HepG2 (cell line): ENCODE results near the gene SLC35D2. TPM values are rescaled to one million over a fixed set of nuclear protein-coding genes. Genes with fewer than 3 reads are reported as not detected.

ENCODE experiments used
- HNRNPUL1 ChIP-seq: fragments of 200-400 bp; formaldehyde crosslinking; IDR thresholded peaks from 2 replicates; pipeline ENCODE4 v1.6.1; 2017; ENCODE audit warnings: low read depth, mild to moderate bottlenecking, low read length, moderate library complexity
- POLR2AphosphoS5 ChIP-seq: IDR thresholded peaks from 2 replicates; pipeline ENCODE4 v1.6.1; 2012; ENCODE audit warnings: low read depth, low read length
- PRDM10 ChIP-seq: sonication (generic); formaldehyde crosslinking; IDR thresholded peaks from 2 replicates; pipeline ENCODE4 v1.4.0; 2020; ENCODE audit warnings: low read depth, missing genetic modification reagents
- ZHX2 ChIP-seq, 2 experiments: sonication (generic) in 1 of 2; formaldehyde crosslinking in 1 of 2; IDR thresholded peaks; 2 replicates each; pipeline versions ENCODE4 v1.6.1 to v1.9.0; 2014 to 2022; ENCODE audit warnings: antibody characterized with exemption in 1 of 2, borderline replicate concordance in 1 of 2, inconsistent platforms in 1 of 2, low read depth in 1 of 2, missing genetic modification reagents in 1 of 2
- polyA plus RNA-seq, 8 experiments: library from polyadenylated mRNA; depleted of rRNA in 3 of 8; stranded (reverse) in 7 of 8; unstranded in 1 of 8; fragments of >200 nt; fragmentation: Illumina TruSeq in 4 of 8; extraction: Trizol in 4 of 8; gene quantifications; 2 replicates each; pipeline versions ENCODE4 v1.2.1 to v1.2.3, GENCODE V29; 2011 to 2016; ENCODE audit warnings: low read depth in 4 of 8, missing spikeins in 1 of 8, mixed read lengths in 1 of 8; ENCODE audit not compliant: insufficient read depth in 1 of 8
- total RNA-seq, 5 experiments: library from RNA; depleted of rRNA; stranded (reverse); fragments of >200 nt; fragmentation: Illumina TruSeq; extraction: Trizol; gene quantifications; 2 replicates each; pipeline ENCODE4 v1.2.3, GENCODE V29; 2016; ENCODE audit warnings: low read depth in 1 of 5
- TF ChIP-seq, protein P1 (sequence below): sonication (generic); formaldehyde crosslinking; IDR thresholded peaks from 2 replicates; pipeline ENCODE4 v1.5.0; 2020; ENCODE audit warnings: mild to moderate bottlenecking, missing genetic modification reagents, borderline replicate concordance
- TF ChIP-seq, protein P2 (sequence below): sonication (generic); formaldehyde crosslinking; IDR thresholded peaks from 2 replicates; pipeline ENCODE4 v1.8.1; 2022; ENCODE audit warnings: mild to moderate bottlenecking, missing genetic modification reagents

The SLC35D2 gene
- total and polyA plus RNA-seq, 2 of the 13 experiments (the other 11 are each of a cell fraction or from before 2014, with no cell fraction given): 96.2 to 103 TPM

DNA sequence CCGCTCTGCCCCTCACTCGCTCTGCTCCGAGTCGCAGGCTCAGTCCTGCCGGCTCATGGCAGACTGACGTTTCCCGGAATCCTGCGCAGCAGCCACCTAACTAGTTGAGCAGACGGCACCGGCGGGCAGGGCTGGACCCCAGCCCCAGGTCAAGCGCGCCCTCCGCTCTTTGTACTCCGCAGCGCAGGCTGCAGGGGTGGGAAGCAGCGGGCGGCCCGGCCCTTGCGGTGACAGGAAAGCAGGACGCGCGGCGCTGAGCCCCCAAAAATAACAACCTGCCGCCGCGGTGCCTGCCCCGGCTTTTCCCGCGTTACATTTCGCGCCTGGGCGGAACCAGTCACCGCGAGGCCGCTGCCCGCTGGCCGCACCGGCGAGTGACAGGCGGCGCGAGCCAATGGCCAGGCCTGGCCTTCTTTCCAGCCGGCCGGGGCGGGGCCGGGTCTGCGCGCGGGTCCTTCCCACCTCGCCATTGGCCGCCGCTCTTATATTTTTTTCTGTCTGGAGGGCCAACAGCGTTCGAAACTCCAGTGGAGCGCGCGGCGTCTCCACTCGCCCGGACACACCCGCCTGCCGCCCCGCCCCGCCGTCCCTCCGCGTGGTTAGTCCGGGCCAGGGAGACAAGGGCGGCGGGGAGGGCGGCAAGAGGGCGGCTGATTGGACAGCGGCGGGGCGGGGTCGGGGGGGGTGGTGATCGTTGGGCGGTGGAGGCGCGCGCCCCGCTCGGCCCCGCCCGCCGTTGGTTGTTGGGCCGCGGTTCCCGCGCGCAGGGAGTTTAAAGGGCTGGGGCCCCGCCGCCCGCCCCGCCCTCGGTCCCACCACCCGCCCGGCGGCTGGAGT, 34.8 kb upstream of the SLC35D2 start, which contains the start of gene ZNF367 (continued):
- TF ChIP-seq PRDM10 (no peak), HNRNPUL1 (no peak), POLR2AphosphoS5 (0 out of 2 replicates have a peak, but pooled peaks have one; percentile 26), ZHX2 (IDR thresholded peaks at IDR 0.05; ENCODE audit: low read depth) (no peak), ZHX2 (CRISPR knock-in tag; IDR thresholded peaks at IDR 0.05; ENCODE audit: borderline replicate concordance) (0 out of 2 replicates have a peak, but pooled peaks have one; percentile 45)
- TF ChIP-seq, protein P1, sequence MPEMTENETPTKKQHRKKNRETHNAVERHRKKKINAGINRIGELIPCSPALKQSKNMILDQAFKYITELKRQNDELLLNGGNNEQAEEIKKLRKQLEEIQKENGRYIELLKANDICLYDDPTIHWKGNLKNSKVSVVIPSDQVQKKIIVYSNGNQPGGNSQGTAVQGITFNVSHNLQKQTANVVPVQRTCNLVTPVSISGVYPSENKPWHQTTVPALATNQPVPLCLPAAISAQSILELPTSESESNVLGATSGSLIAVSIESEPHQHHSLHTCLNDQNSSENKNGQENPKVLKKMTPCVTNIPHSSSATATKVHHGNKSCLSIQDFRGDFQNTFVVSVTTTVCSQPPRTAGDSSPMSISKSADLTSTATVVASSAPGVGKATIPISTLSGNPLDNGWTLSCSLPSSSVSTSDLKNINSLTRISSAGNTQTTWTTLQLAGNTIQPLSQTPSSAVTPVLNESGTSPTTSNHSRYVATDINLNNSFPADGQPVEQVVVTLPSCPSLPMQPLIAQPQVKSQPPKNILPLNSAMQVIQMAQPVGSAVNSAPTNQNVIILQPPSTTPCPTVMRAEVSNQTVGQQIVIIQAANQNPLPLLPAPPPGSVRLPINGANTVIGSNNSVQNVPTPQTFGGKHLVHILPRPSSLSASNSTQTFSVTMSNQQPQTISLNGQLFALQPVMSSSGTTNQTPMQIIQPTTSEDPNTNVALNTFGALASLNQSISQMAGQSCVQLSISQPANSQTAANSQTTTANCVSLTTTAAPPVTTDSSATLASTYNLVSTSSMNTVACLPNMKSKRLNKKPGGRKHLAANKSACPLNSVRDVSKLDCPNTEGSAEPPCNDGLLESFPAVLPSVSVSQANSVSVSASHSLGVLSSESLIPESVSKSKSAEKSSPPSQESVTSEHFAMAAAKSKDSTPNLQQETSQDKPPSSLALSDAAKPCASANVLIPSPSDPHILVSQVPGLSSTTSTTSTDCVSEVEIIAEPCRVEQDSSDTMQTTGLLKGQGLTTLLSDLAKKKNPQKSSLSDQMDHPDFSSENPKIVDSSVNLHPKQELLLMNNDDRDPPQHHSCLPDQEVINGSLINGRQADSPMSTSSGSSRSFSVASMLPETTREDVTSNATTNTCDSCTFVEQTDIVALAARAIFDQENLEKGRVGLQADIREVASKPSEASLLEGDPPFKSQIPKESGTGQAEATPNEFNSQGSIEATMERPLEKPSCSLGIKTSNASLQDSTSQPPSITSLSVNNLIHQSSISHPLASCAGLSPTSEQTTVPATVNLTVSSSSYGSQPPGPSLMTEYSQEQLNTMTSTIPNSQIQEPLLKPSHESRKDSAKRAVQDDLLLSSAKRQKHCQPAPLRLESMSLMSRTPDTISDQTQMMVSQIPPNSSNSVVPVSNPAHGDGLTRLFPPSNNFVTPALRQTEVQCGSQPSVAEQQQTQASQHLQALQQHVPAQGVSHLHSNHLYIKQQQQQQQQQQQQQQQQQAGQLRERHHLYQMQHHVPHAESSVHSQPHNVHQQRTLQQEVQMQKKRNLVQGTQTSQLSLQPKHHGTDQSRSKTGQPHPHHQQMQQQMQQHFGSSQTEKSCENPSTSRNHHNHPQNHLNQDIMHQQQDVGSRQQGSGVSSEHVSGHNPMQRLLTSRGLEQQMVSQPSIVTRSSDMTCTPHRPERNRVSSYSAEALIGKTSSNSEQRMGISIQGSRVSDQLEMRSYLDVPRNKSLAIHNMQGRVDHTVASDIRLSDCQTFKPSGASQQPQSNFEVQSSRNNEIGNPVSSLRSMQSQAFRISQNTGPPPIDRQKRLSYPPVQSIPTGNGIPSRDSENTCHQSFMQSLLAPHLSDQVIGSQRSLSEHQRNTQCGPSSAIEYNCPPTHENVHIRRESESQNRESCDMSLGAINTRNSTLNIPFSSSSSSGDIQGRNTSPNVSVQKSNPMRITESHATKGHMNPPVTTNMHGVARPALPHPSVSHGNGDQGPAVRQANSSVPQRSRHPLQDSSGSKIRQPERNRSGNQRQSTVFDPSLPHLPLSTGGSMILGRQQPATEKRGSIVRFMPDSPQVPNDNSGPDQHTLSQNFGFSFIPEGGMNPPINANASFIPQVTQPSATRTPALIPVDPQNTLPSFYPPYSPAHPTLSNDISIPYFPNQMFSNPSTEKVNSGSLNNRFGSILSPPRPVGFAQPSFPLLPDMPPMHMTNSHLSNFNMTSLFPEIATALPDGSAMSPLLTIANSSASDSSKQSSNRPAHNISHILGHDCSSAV: no peak
- TF ChIP-seq, protein P2, sequence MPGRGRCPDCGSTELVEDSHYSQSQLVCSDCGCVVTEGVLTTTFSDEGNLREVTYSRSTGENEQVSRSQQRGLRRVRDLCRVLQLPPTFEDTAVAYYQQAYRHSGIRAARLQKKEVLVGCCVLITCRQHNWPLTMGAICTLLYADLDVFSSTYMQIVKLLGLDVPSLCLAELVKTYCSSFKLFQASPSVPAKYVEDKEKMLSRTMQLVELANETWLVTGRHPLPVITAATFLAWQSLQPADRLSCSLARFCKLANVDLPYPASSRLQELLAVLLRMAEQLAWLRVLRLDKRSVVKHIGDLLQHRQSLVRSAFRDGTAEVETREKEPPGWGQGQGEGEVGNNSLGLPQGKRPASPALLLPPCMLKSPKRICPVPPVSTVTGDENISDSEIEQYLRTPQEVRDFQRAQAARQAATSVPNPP (CRISPR knock-in tag): no peak; the same call in 1 of the 2 replicates
